ENCODE measurements around the gene SLC25A19.

GRCh38 chr17:75270966-75271232, 18.3 kb downstream of the SLC25A19 start, which contains the start of gene MIF4GD:
- TF ChIP-seq CTCF (IDR thresholded peaks at IDR 0.05): no peak
- TF ChIP-seq POLR2A (IDR thresholded peaks at IDR 0.05): peak in 1 of 4 donors; percentile 79

Data from upper lobe of left lung (tissue), 4 donors.